Stomach smooth muscle (tissue), 2 donors: ENCODE measurements around the gene MAP2K2.
"Not testable (repeated sequence)": the region's sequence is repeated elsewhere in the genome, so short reads cannot be mapped to it uniquely, and the experiment has no call there.

Experiments
- H3K27ac ChIP-seq: one replicate; pipeline ENCODE4 v1.7.0; 2013; ENCODE audit warnings: mild to moderate bottlenecking, low read length, inconsistent platforms
- H3K27me3 ChIP-seq, 2 donors: one replicate each; pipeline ENCODE4 v1.7.0; 2013; ENCODE audit warnings: low read length in 2 of 2; ENCODE audit not compliant: insufficient read depth in 2 of 2, control insufficient read depth in 1 of 2
- H3K36me3 ChIP-seq, 2 donors: one replicate each; pipeline ENCODE4 v1.7.0; 2013; ENCODE audit warnings: low read length in 2 of 2; ENCODE audit not compliant: control insufficient read depth in 2 of 2, insufficient read depth in 2 of 2
- H3K4me1 ChIP-seq: one replicate; pipeline ENCODE4 v1.7.0; 2013; ENCODE audit warnings: low read length; ENCODE audit not compliant: control insufficient read depth, insufficient read depth
- H3K4me3 ChIP-seq, 2 donors: one replicate each; pipeline ENCODE4 v1.7.0; 2013; ENCODE audit warnings: low read length in 2 of 2
- H3K9ac ChIP-seq, 2 donors: one replicate each; pipeline ENCODE4 v1.7.0; 2013; ENCODE audit warnings: low read length in 2 of 2, mild to moderate bottlenecking in 1 of 2
- H3K9me3 ChIP-seq, 2 donors: one replicate each; pipeline ENCODE4 v1.7.0; 2013; ENCODE audit warnings: low read length in 2 of 2; ENCODE audit not compliant: control insufficient read depth in 2 of 2
- donor health status: healthy.
- donor health status: Pancreatic carcinoma.

Gene MAP2K2

GRCh38 chr19:4130744-4131438 is 7.0 kb upstream of the MAP2K2 start:
- Histone ChIP-seq H3K4me3 (no peak overlapping the region), H3K36me3 (no peaks in the 10 kb centered on the region), H3K4me1 (no peaks in the 10 kb centered on the region), H3K9ac (no peak overlapping the region), H3K9me3 (no peaks in the 10 kb centered on the region), H3K27me3 (peaks cover 0 to 3% of the 10 kb centered on the region in 2 donors), H3K27ac (no peak overlapping the region)

- H3K27ac ChIP-seq, H3K4me3 ChIP-seq, H3K4me1 ChIP-seq, H3K36me3 ChIP-seq, H3K9ac ChIP-seq, H3K9me3 ChIP-seq, H3K27me3 ChIP-seq: not testable (repeated sequence)
Observed at GRCh38 chr19:4129050-4129449, 5.1 kb upstream of the MAP2K2 start.

DNA sequence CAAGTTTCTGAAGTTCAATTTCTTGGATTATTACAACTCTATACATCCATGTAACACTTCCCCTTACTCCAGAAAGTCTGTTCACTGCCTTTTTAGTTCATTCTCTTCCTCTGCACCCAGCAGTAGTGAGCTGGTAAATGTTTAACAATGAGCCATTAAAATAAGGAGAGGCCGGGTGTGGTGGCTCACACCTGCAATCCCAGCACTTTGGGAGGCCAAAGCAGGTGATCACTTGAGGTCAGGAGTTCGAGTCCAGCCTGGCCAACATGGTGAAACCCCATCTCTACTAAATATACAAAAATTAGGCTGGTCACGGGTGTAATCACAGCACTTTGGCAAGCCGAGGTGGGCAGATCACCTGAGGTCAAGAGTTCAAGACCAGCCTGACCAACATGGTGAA is 3.4 kb upstream of the MAP2K2 start:
- not testable (repeated sequence) for H3K4me3 ChIP-seq, H3K36me3 ChIP-seq, H3K9ac ChIP-seq

GRCh38 chr19:4124638-4125037 is 716 bp upstream of the MAP2K2 start:
- Histone ChIP-seq H3K36me3 (peaks cover 0 to 3% of the 10 kb centered on the region in 2 donors), H3K4me3 (peak overlapping the region; percentile 65 to 81), H3K27me3 (no peaks in the 10 kb centered on the region), H3K9ac (peak overlapping the region; percentile 60 to 61), H3K4me1 (peaks cover 23% of the 10 kb centered on the region), H3K27ac (no peak overlapping the region), H3K9me3 (no peaks in the 10 kb centered on the region)

More for the DNA sequence above, 3.4 kb upstream of the MAP2K2 start:
- H3K27ac ChIP-seq, H3K27me3 ChIP-seq, H3K9me3 ChIP-seq: not testable (repeated sequence)
- H3K4me1 ChIP-seq = peaks cover 17% of the 10 kb centered on the region

GRCh38 chr19:4122480-4122879 is 1.4 kb downstream of the MAP2K2 start:
- Histone ChIP-seq H3K36me3 (peaks cover 0 to 7% of the 10 kb centered on the region in 2 donors), H3K9me3 (no peaks in the 10 kb centered on the region), H3K4me1 (peaks cover 23% of the 10 kb centered on the region), H3K9ac (peak overlapping the region; percentile 87 to 95), H3K4me3 (peak overlapping the region; percentile 81 to 86), H3K27me3 (no peaks in the 10 kb centered on the region), H3K27ac (peak overlapping the region; percentile 46)

DNA sequence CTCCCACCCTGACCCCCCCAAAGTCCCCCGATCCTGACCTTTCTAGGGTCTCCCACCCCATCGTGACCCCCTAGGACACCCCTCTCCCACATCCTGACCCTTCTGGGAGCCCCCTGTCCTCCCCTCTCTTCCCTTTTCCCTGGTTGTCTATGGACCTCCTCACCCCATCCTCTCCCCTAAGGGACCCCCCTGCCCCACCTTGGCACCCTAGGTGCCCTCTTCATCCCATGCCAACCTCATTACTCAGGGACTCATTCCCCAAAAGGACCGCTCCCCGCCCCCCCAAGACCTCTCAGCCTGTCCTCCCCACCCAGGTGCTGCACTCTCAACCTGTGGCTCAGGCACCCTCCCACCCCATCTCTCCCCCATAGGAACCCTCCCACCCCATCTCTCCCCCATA is 2.1 kb downstream of the MAP2K2 start:
- no peaks in the 10 kb centered on the region for H3K27me3 ChIP-seq
- no peak overlapping the region for H3K9ac ChIP-seq
- no peak overlapping the region for H3K4me3 ChIP-seq
- peaks cover 0 to 9% of the 10 kb centered on the region in 2 donors for H3K36me3 ChIP-seq
- H3K4me1 ChIP-seq = peaks cover 23% of the 10 kb centered on the region
- no peak overlapping the region for H3K27ac ChIP-seq
- H3K9me3 ChIP-seq = no peaks in the 10 kb centered on the region

GRCh38 chr19:4121273-4121612 is 2.7 kb downstream of the MAP2K2 start:
- Histone ChIP-seq H3K36me3 (peaks cover 0 to 10% of the 10 kb centered on the region in 2 donors), H3K9ac (no peak overlapping the region), H3K9me3 (no peaks in the 10 kb centered on the region), H3K27me3 (no peaks in the 10 kb centered on the region), H3K4me3 (no peak overlapping the region), H3K4me1 (peaks cover 23% of the 10 kb centered on the region), H3K27ac (no peak overlapping the region)

DNA sequence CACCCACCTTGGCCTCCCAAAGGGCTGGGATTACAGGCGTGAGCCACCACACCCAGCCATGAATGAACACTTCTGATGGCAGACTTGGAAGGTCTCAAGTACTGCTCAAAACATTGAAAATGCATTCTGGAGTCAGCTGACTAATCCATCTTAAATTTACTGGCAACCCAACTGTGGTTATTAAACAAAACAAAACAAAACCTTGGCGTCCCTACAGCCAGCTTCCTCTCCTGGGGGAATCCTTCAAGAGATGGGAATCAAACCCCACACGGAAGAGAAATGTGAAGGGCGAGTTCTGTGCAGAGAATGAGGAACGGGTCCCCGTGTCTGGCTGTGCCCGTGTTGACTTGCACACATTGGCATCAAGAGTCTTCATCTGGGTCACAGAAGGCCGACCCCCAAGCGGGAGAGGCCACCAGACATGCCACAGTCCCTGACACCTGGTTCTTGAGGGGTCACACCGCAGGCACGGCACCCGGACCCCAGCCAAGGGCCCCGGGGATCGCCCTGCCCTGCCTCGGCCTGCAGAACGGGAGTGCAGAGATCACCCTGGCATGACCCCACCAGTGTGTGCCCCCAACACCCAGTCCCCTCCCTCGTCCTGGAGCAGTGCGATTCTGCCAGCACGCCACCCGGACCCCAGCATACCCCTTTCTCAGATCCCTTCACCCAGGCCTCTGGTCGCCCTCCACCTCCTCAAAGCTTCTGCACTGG is 3.2 kb downstream of the MAP2K2 start:
- no peaks in the 10 kb centered on the region for H3K9me3 ChIP-seq
- H3K36me3 ChIP-seq = peaks cover 3 to 13% of the 10 kb centered on the region in 2 donors
- H3K4me1 ChIP-seq = peaks cover 23% of the 10 kb centered on the region
- H3K27ac ChIP-seq = no peak overlapping the region
- H3K9ac ChIP-seq = no peak overlapping the region
- no peaks in the 10 kb centered on the region for H3K27me3 ChIP-seq
- no peak overlapping the region for H3K4me3 ChIP-seq

DNA sequence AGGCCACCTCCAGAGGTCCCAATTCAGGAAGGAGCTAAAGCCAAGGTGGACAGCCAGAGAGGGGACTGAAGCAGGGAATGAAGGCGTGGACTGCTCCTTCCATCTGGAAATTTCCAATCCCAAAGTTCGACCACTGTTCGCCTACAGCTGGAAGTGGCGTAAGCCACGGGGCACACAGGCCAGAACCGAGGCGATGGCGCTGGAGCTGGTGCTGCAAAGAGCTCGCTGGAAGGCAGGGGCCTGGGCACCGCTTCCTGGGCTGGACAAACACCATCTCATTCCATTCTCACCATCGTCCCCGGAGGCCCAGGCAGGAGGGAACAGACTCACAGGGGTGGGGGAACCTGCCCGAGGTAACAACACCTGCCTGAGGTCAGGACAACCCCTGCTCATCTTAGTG is 4.2 kb downstream of the MAP2K2 start:
- Histone ChIP-seq H3K4me1 (peaks cover 22% of the 10 kb centered on the region), H3K9ac (no peak overlapping the region), H3K27me3 (no peaks in the 10 kb centered on the region), H3K36me3 (peaks cover 10 to 20% of the 10 kb centered on the region in 2 donors), H3K9me3 (no peaks in the 10 kb centered on the region), H3K27ac (no peak overlapping the region), H3K4me3 (no peak overlapping the region)

DNA sequence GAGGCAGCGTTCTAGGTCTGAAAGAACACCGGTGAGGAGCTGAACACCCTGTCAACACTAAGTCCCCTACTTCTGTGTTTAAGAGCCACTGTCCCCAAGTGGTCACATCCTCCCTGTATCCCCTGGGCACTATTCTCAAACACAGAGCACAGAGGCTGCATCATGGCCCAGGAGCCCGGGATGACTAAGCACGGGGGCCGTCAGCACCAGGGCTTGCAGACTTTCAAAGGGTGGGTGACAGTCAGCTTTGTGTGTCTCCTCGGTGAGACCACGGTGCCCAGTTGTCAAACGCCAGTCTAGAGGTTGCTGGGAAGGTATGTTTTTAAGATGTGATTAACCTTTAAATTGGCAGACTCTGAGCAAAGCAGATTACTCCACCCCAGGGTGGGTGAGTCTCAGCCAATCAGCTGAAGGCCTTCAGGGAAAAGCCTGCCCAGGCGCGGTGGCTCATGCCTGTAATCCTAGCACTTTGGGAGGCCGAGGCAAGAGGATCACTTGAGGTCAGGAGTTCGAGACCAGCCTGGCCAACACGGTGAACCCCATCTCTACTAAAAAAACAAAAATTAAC is 8.0 kb downstream of the MAP2K2 start:
- Histone ChIP-seq H3K36me3 (peaks cover 20 to 36% of the 10 kb centered on the region in 2 donors), H3K9ac (no peak overlapping the region), H3K4me1 (peaks cover 2% of the 10 kb centered on the region), H3K27ac (no peak overlapping the region), H3K9me3 (no peaks in the 10 kb centered on the region), H3K4me3 (no peak overlapping the region), H3K27me3 (no peaks in the 10 kb centered on the region)
